HUES6 (cell line): ENCODE data around the gene AGTRAP.

Experiments
- H3K27ac ChIP-seq: 2 replicates; pipeline ENCODE4 v1.7.0; 2013; ENCODE audit warnings: low read depth, mild to moderate bottlenecking, low read length, inconsistent platforms
- H3K27me3 ChIP-seq: 2 replicates; pipeline ENCODE4 v1.6.1; 2013; ENCODE audit warnings: low read length; ENCODE audit not compliant: control insufficient read depth, insufficient read depth
- H3K36me3 ChIP-seq: 2 replicates; pipeline ENCODE4 v1.6.1; 2013; ENCODE audit warnings: low read length; ENCODE audit not compliant: control insufficient read depth, insufficient read depth
- H3K4me1 ChIP-seq: 2 replicates; pipeline ENCODE4 v1.6.1; 2013; ENCODE audit warnings: low read length; ENCODE audit not compliant: control insufficient read depth, insufficient read depth
- H3K4me3 ChIP-seq: 2 replicates; pipeline ENCODE4 v1.5.1; 2013; ENCODE audit warnings: low read depth, low read length
- H3K9ac ChIP-seq: one replicate; pipeline ENCODE4 v1.6.1; 2013; ENCODE audit warnings: mild to moderate bottlenecking, low read length
- H3K9me3 ChIP-seq: 2 replicates; pipeline ENCODE4 v1.6.1; 2013; ENCODE audit warnings: low read depth, low read length; ENCODE audit not compliant: control insufficient read depth, insufficient read depth

Gene AGTRAP

DNA sequence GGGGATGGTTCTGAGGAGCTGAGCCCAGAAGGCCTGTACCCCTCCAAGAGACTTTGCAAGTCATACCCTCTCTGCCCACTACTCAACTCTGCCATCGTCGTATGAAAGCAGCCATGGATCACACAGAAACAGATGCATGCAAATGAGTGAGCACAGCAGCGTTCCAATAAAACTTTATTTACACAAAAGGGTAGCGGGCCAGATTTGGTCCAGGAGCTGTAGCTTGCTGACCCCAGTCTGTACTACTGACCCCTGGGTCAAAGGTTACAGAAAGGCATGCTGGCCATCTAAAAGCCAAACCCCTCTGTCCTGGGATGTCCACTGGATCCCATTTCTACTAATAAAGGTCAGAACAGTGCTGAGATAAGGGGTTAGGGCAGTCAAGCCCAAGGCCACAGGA lies 8.8 kb upstream of the AGTRAP start:
- Histone ChIP-seq H3K36me3 (no peaks in the 10 kb centered on the region), H3K9me3 (no peaks in the 10 kb centered on the region), H3K27ac (no peak overlapping the region), H3K27me3 (no peaks in the 10 kb centered on the region), H3K4me1 (peaks cover 38% of the 10 kb centered on the region), H3K9ac (no peak overlapping the region), H3K4me3 (no peak overlapping the region)

DNA sequence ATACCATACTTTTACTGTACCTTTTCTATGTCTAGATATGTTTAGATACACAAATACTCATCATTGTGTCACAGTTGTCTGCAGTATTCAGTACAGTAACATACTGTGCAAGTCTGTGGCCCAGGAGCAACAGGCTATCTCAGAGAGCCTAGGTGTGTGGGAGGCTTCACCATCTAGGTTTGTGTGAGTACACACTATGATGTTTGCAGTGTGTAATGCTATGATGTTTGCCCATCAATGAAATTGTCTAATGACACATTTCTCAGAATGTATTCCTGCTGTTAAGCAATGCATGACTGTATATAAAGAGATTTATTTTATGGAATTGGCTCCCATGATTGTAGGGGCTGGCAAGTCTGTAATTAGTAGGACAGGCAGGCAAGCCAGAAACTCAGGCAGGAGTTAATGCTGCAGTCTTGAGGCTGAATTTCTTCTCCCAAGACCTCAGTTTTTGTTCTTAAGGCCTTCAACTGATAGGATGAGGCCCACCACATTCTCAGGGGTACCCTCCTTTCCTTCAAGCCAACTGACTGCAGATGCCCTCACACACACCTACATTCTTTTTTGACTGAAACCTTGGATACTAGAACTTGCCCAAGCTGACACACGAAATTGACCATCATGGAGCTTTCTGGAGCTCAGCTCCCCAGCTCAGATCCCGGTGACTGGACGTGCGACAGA lies 7.7 kb upstream of the AGTRAP start:
- no peak overlapping the region for H3K27ac ChIP-seq
- H3K4me1 ChIP-seq: peaks cover 38% of the 10 kb centered on the region
- H3K36me3 ChIP-seq: no peaks in the 10 kb centered on the region
- no peaks in the 10 kb centered on the region for H3K9me3 ChIP-seq
- no peak overlapping the region for H3K4me3 ChIP-seq
- no peak overlapping the region for H3K9ac ChIP-seq
- no peaks in the 10 kb centered on the region for H3K27me3 ChIP-seq

DNA sequence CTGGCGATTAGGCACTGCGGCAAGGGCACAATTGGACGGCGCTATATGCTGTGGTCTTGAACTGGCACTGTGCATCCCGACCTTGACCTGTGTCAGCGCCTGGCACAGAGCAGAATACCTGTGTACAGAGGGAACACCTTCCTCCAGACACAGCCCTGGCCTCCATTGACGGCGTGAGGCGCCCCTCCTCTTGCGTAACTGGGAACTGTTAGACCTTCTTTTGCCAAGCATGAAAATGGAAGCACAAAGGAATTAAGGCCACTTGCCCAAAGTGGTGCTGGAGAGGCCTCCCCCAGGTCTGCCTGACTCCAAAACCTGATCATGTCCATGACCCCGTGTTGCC lies 6.8 kb upstream of the AGTRAP start:
- peaks cover 38% of the 10 kb centered on the region for H3K4me1 ChIP-seq
- no peak overlapping the region for H3K9ac ChIP-seq
- H3K36me3 ChIP-seq: no peaks in the 10 kb centered on the region
- H3K27me3 ChIP-seq: no peaks in the 10 kb centered on the region
- no peak overlapping the region for H3K27ac ChIP-seq
- H3K9me3 ChIP-seq: no peaks in the 10 kb centered on the region
- no peak overlapping the region for H3K4me3 ChIP-seq

DNA sequence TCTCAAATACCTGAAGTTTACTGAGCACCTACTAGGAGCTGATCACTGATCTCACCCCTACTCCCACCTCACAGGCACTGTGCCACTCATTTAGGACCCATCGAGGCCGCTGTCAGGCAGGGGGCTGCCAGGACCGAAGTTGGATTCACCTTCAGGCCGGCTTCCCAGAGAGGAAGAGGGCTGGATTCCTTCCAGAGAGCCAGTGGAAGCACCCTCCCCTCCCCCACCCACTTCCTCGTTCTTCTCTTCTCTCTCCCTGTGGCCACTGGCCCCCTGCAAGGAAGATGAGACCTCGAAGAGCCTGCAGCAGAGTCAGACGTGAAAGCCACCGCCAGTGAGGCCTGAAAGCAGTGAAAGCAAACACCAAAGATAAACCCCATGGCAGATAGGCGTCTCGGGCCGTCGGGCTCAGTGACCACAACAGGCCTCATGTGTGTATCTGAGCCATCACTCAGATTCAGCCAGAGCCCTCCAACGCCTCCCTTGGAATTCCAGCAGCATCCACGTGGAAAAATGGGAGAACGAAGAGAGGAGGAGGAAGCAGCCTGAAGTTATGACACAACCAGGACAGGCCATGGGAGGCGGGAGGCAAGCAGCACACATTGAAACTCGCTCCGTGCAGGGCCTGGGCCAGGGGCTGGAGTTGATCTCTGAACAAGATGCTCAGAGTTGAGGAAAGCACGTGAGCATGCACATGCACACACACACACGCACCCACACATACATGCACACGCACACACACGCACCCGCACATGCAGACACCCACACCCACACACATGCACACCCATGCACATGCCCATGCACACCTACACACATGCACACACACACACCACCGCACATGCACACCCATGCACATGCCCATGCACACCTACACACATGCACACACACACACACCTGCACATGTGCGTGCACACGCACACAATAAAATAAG lies 6.2 kb upstream of the AGTRAP start:
- Histone ChIP-seq H3K36me3 (no peaks in the 10 kb centered on the region), H3K4me1 (peaks cover 38% of the 10 kb centered on the region), H3K9ac (peak overlapping the region; percentile 8), H3K4me3 (no peak overlapping the region), H3K27ac (no peak overlapping the region), H3K9me3 (no peaks in the 10 kb centered on the region), H3K27me3 (no peaks in the 10 kb centered on the region)

DNA sequence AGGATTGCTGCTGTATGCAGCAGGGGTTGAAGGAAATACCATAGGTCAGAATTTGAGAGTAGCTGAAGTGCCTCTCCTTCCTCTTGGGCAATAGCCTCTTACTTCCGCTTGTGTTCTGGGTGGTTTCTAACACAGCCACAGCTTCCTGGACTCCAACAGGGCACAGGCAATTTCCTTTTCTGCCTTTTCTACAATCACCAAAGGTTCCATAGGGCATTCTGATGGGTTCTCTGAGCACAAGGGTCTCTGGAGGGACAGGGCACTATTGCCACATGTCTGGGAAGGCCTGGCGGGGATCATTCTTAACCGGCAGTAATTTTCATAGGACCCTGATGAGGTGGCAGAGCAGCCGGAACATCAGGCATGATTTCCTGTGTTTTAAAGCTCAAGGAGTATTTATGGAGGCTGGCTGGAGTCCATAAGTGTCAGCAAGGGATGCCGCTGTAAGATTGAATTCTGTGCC lies 5.5 kb upstream of the AGTRAP start:
- Histone ChIP-seq H3K27ac (no peak overlapping the region), H3K4me1 (peaks cover 38% of the 10 kb centered on the region), H3K9ac (no peak overlapping the region), H3K27me3 (no peaks in the 10 kb centered on the region), H3K36me3 (no peaks in the 10 kb centered on the region), H3K4me3 (no peak overlapping the region), H3K9me3 (no peaks in the 10 kb centered on the region)

DNA sequence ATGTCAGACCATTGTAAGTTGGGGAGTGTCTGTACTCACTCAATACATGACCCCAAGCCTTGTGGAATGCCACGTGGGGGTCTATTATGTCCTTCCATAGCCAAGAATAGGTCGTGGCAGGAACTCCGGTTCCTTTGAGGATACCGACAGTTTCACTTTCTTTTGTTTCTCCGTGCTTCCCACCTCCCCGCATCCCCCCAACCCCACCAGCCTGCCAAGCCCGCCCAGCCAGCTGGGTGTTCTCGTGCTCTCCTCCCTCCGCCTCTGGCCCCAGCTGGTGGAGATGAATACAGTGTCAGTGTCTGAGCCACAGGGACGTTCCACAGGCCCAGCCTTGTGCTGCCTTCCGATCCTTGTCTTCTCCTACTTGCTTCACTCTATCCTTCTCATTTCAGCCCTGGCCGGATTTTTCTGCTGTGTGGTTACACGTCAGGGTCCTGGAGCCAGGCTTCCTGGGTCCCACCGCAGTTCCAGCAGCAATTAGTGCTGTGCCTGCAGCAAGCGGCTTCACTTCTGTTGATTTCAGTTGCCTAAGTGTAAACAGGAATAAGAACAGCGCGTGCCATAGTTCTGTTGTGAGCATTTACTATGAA lies 4.1 kb upstream of the AGTRAP start:
- Histone ChIP-seq H3K36me3 (no peaks in the 10 kb centered on the region), H3K27ac (no peak overlapping the region)

DNA sequence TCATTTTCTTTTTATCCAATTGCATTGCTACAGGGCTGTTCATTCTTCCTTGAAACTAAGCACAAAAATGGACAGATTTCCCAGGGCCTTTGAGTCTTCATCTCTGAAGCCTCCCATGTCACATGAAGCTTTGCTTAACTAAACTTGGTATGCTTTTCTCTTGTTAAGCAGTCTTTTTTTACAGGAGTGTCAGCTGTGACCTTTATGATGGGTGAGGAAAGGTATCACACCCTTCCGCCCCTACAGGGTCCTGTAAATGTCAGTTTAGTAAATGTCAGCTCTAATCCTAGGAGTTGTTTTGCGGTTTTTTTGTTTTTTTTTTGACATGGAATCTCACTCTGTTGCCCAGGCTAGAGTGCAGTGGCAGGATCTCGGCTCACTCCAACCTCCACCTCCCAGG lies 2.6 kb upstream of the AGTRAP start:
- no peaks in the 10 kb centered on the region for H3K27me3 ChIP-seq
- no peaks in the 10 kb centered on the region for H3K9me3 ChIP-seq
- no peak overlapping the region for H3K4me3 ChIP-seq
- no peaks in the 10 kb centered on the region for H3K36me3 ChIP-seq
- no peak overlapping the region for H3K27ac ChIP-seq
- H3K9ac ChIP-seq: no peak overlapping the region
- H3K4me1 ChIP-seq: peaks cover 40% of the 10 kb centered on the region

More for the DNA sequence above, 4.1 kb upstream of the AGTRAP start:
- no peaks in the 10 kb centered on the region for H3K27me3 ChIP-seq
- H3K4me1 ChIP-seq: peaks cover 33% of the 10 kb centered on the region
- peak overlapping the region; percentile 58 for H3K9ac ChIP-seq
- no peaks in the 10 kb centered on the region for H3K9me3 ChIP-seq
- H3K4me3 ChIP-seq: peak overlapping the region; percentile 32; the same call in 1 of the 2 replicates

DNA sequence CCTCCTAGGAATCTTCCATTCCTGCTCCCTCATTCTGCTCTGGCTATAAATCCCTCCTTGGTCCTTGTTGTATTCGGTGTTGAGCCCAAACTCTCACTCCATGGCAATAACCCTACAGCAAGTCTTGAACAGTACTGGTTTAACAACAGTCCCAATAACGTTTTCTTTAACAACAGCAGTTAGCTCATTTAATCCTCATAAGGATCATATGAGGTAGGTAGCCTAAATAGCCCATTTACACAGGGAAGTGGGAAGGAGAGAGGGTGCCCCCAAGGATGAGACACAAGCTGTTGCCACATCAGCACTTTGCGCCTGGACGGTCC lies 444 bp upstream of the AGTRAP start:
- Histone ChIP-seq H3K4me1 (peaks cover 25% of the 10 kb centered on the region), H3K9me3 (no peaks in the 10 kb centered on the region), H3K27ac (no peak overlapping the region), H3K36me3 (no peaks in the 10 kb centered on the region), H3K4me3 (peak overlapping the region; percentile 94), H3K27me3 (no peaks in the 10 kb centered on the region), H3K9ac (no peak overlapping the region)

DNA sequence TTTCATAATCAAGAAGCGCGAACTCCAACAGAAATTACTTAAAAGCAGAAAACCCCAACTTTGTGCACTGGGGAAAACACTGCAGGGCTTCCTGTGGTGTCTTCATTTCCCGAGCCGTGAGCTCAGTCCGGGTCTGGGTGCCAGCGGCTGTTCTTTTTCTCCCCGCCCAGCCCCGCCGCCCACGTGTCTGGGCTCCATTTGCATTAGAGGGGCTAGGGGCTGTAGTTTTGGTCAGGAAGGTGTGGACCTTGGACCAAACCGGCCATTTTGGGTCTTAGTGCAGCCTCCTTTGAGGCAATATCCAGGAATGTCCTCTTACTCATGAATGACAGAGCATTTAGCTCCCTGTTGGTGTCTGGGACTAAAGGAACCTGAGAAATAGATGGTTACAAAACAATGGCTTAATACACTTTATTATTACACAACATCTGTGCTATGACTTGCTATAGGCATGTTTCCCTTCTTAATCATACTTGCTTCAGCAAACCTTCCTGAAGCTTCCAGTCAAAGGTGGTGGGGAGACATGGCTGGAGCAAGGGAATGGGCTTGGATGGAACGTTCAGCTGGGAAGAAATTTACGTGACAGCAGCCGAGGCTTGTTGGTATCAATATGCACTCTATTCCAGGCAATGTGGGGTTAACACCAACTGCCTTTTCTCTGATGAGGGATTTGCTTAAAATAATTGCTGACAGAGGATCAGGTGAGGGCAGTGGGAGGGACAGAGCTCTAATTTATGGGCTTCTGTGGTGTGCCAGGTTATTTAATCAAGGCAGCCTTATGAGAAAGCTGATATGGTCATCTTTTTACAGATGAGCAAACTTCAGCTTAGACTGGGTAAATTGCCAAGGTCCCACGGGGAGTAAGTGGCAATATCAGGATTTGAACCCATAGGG lies 1.1 kb downstream of the AGTRAP start:
- peak overlapping the region; percentile 77 for H3K9ac ChIP-seq
- peaks cover 23% of the 10 kb centered on the region for H3K4me1 ChIP-seq
- H3K9me3 ChIP-seq: no peaks in the 10 kb centered on the region
- no peaks in the 10 kb centered on the region for H3K27me3 ChIP-seq
- no peaks in the 10 kb centered on the region for H3K36me3 ChIP-seq
- peak overlapping the region; percentile 87 for H3K27ac ChIP-seq
- H3K4me3 ChIP-seq: peak overlapping the region; percentile 94

DNA sequence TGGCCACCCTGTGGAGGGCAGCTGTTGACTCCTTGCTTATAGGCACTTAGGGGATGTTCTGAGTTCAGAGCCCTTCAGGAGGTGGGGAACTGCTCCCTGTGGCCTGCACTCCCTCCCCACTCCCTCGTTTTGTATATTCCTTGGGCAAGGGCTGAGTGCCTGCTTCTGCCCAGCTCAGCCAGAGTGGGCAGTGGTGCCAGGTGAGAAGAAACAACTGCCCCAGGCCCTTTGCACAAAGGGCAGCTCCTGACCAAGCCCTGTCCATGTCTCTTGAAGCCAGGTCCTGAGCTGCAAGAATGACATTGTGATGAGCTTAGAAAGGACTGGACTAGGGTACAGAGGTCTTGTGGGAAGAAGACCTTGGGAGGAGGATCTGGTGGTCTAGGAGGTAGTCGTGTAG lies 2.2 kb downstream of the AGTRAP start:
- Histone ChIP-seq H3K4me3 (no peak overlapping the region), H3K27ac (no peak overlapping the region), H3K9me3 (no peaks in the 10 kb centered on the region), H3K4me1 (peaks cover 21% of the 10 kb centered on the region), H3K27me3 (no peaks in the 10 kb centered on the region), H3K9ac (no peak overlapping the region), H3K36me3 (no peaks in the 10 kb centered on the region)
